Endothelial cell (in vitro differentiated cells): ENCODE data around the gene RAPGEF4. TPM values are rescaled to one million over a fixed set of nuclear protein-coding genes. Genes with fewer than 3 reads are reported as not detected.
"Not testable (repeated sequence)": the region's sequence is repeated elsewhere in the genome, so short reads cannot be mapped to it uniquely, and the experiment has no call there.

Experiments
- DNase-seq: peaks from one replicate; pipeline ENCODE4 v3.0.0; 2021; ENCODE audit warnings: low spot score
- H3K27ac Mint-ChIP-seq: one replicate; pipeline ENCODE4 v1.8.0; 2021; ENCODE audit warnings: mixed read lengths, inconsistent platforms; ENCODE audit not compliant: unreplicated experiment
- H3K27me3 Mint-ChIP-seq: one replicate; pipeline ENCODE4 v1.8.0; 2021; ENCODE audit warnings: mild to moderate bottlenecking, moderate library complexity, mixed read lengths, inconsistent platforms; ENCODE audit not compliant: unreplicated experiment
- H3K36me3 Mint-ChIP-seq: one replicate; pipeline ENCODE4 v1.8.0; 2021; ENCODE audit warnings: mild to moderate bottlenecking, low read depth, mixed read lengths, inconsistent platforms; ENCODE audit not compliant: unreplicated experiment
- H3K4me1 Mint-ChIP-seq: one replicate; pipeline ENCODE4 v1.8.0; 2021; ENCODE audit warnings: mild to moderate bottlenecking, mixed read lengths, inconsistent platforms; ENCODE audit not compliant: unreplicated experiment
- H3K4me3 Mint-ChIP-seq: one replicate; pipeline ENCODE4 v1.8.0; 2021; ENCODE audit warnings: mild to moderate bottlenecking, mixed read lengths, inconsistent platforms; ENCODE audit not compliant: unreplicated experiment
- H3K9me3 Mint-ChIP-seq: one replicate; pipeline ENCODE4 v1.8.0; 2021; ENCODE audit warnings: mixed read lengths, inconsistent platforms; ENCODE audit not compliant: unreplicated experiment
- total RNA-seq: library from RNA; stranded (reverse); fragmentation: NEBNext Ultra II Directional; extraction: Animal tissue kit (Norgen Biotek cat#: 25700); gene quantifications from one replicate; pipeline ENCODE4 v1.2.1, GENCODE V29; 2021; ENCODE audit not compliant: unreplicated experiment
- TF ChIP-seq, protein P1 (sequence below): fragments of 200-600 bp; sonication (generic); IDR thresholded peaks from one replicate; pipeline ENCODE4 v1.5.0; 2021; ENCODE audit warnings: antibody characterized with exemption; ENCODE audit not compliant: unreplicated experiment

The RAPGEF4 gene
- total RNA-seq, 1 donor from 2014 or later = 7.5 TPM

GRCh38 chr2:173037245-173038120 is 301.8 kb downstream of the RAPGEF4 start:
- H3K27me3 Mint-ChIP-seq = no peaks in the 10 kb centered on the region
- no peaks in the 10 kb centered on the region for H3K9me3 Mint-ChIP-seq
- TF ChIP-seq, protein P1, sequence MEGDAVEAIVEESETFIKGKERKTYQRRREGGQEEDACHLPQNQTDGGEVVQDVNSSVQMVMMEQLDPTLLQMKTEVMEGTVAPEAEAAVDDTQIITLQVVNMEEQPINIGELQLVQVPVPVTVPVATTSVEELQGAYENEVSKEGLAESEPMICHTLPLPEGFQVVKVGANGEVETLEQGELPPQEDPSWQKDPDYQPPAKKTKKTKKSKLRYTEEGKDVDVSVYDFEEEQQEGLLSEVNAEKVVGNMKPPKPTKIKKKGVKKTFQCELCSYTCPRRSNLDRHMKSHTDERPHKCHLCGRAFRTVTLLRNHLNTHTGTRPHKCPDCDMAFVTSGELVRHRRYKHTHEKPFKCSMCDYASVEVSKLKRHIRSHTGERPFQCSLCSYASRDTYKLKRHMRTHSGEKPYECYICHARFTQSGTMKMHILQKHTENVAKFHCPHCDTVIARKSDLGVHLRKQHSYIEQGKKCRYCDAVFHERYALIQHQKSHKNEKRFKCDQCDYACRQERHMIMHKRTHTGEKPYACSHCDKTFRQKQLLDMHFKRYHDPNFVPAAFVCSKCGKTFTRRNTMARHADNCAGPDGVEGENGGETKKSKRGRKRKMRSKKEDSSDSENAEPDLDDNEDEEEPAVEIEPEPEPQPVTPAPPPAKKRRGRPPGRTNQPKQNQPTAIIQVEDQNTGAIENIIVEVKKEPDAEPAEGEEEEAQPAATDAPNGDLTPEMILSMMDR = no peak
- H3K4me3 Mint-ChIP-seq = no peak overlapping the region
- H3K4me1 Mint-ChIP-seq = no peaks in the 10 kb centered on the region
- no peak for DNase-seq
- H3K36me3 Mint-ChIP-seq = no peaks in the 10 kb centered on the region
- no peak overlapping the region for H3K27ac Mint-ChIP-seq

DNA sequence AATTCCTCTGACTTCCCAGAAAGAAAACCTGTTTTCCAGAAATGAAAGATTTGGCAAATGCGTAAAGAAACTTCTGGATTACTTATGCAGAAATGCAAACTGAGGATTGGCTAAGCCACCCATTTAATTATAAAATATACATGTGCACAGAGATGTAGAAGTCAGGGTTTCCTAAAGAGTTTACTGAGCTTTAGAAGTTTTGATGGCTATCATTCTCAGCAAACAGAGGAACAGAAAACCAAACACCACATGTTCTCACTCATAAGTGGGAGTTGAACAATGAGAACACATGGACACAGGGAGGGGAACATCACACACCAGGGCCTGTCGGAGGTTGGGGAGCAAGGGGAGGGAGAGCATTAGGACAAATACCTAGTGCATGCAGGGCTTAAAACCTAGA is 302.6 kb downstream of the RAPGEF4 start:
- H3K4me1 Mint-ChIP-seq, H3K27ac Mint-ChIP-seq, H3K36me3 Mint-ChIP-seq, H3K27me3 Mint-ChIP-seq, DNase-seq, H3K4me3 Mint-ChIP-seq, H3K9me3 Mint-ChIP-seq: not testable (repeated sequence)

- DNase-seq = no peak
- Mint-ChIP-seq H3K36me3 (no peaks in the 10 kb centered on the region), H3K27me3 (no peaks in the 10 kb centered on the region), H3K4me3 (no peak overlapping the region), H3K27ac (no peak overlapping the region), H3K9me3 (no peaks in the 10 kb centered on the region), H3K4me1 (no peaks in the 10 kb centered on the region)
- TF ChIP-seq, protein P1 = no peak
Measured at GRCh38 chr2:173040729-173041128, 305.1 kb downstream of the RAPGEF4 start.

- TF ChIP-seq, protein P1 = no peak
- Mint-ChIP-seq H3K4me3 (no peak overlapping the region), H3K36me3 (no peaks in the 10 kb centered on the region), H3K27me3 (no peaks in the 10 kb centered on the region), H3K27ac (no peak overlapping the region), H3K4me1 (no peaks in the 10 kb centered on the region), H3K9me3 (no peaks in the 10 kb centered on the region)
- DNase-seq = no peak
Measured at GRCh38 chr2:173043476-173043875, 307.8 kb downstream of the RAPGEF4 start.

DNA sequence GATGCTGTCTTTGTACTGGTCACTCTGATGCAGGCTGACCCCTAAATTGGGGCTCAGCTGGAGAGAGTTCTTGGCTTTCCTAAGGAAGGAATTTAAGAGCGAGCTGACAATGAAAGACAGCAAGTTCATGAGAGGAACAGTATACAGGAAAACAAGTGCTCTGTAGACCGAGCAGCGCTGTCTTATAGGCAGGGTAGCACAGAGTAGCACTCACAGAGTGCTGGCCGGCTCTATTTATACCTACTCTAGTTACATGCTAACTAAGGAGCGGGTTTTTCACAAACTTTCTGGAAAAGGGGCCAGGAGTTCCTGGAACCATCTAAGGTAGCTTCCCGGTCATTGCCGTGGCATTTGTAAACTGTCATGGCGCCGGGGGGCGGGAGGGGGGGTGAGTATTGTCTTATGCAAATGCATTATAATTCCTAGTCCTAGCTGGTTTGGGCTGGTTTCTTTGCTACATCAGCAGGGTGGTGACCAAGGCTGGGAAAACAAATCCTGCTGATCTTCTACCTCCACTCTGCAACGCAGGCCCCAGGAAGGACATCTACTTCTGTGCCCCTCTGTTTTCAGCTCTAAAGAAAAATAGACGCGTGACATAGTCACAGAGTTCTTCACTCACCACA is 308.4 kb downstream of the RAPGEF4 start:
- no peak overlapping the region for H3K27ac Mint-ChIP-seq
- no peak overlapping the region for H3K4me3 Mint-ChIP-seq
- no peaks in the 10 kb centered on the region for H3K36me3 Mint-ChIP-seq
- TF ChIP-seq, protein P1 = no peak
- H3K27me3 Mint-ChIP-seq = no peaks in the 10 kb centered on the region
- H3K4me1 Mint-ChIP-seq = no peaks in the 10 kb centered on the region
- DNase-seq = no peak
- H3K9me3 Mint-ChIP-seq = no peaks in the 10 kb centered on the region
